Left lung (tissue), 14 donors: Measurements from ENCODE around the gene ARX. TPM values are rescaled to one million over a fixed set of nuclear protein-coding genes. Genes with fewer than 3 reads are reported as not detected.

ENCODE experiments used
- ATAC-seq: fragments of 200-7000 bp; cut with Tn5 transposase; one replicate; pipeline ENCODE4 v1.9.1; 2020; ENCODE audit warnings: moderate library complexity
- DNase-seq, 4 donors: peaks; one replicate each; pipeline ENCODE4 v3.0.0-alpha.2; 2013 to 2020
- H3K27ac ChIP-seq, 2 donors: fragments of 200-600 bp; sonication (generic) in 1 of 2; one replicate each; pipeline versions ENCODE4 v1.5.0 to v1.8.0; 2020 to 2021
- H3K27me3 ChIP-seq, 2 donors: fragments of 200-600 bp; sonication (generic) in 1 of 2; one replicate each; pipeline versions ENCODE4 v1.5.0 to v1.8.0; 2020 to 2021
- H3K36me3 ChIP-seq, 2 donors: fragments of 200-600 bp; sonication (generic) in 1 of 2; one replicate each; pipeline versions ENCODE4 v1.5.0 to v1.8.0; 2020 to 2021
- H3K4me1 ChIP-seq, 2 donors: fragments of 200-600 bp; one replicate each; pipeline ENCODE4 v1.8.0; 2021
- H3K4me3 ChIP-seq, 2 donors: fragments of 200-600 bp; sonication (generic) in 1 of 2; one replicate each; pipeline versions ENCODE4 v1.5.0 to v1.8.0; 2020 to 2021; ENCODE audit warnings: mild to moderate bottlenecking in 1 of 2
- H3K9me3 ChIP-seq, 2 donors: fragments of 200-600 bp; sonication (generic) in 1 of 2; one replicate each; pipeline versions ENCODE4 v1.5.0 to v1.8.0; 2020 to 2021
- CTCF ChIP-seq, 2 donors: fragments of 200-600 bp; sonication (generic) in 1 of 2; IDR thresholded peaks; one replicate each; pipeline versions ENCODE4 v1.5.0 to v1.8.0; 2021; ENCODE audit warnings: antibody characterized with exemption in 2 of 2
- intact Hi-C, 2 donors: fragments of 100-400 bp; cut with DNase I; formaldehyde crosslinking; loops; one replicate each; pipeline versions ENCODE4 v1.11.2 to v1.14.2; 2022
- long read RNA-seq, 12 donors: library from polyadenylated mRNA in 2 of 12; unstranded in 2 of 12; transcript quantifications; one replicate each; pipeline ENCODE4 v2.0.0 and lab custom pipeline, GENCODE V29; 2019 to 2026
- polyA plus RNA-seq, 6 donors: library from polyadenylated mRNA; unstranded; fragments of 120-200 nt; gene quantifications; one replicate each; pipeline ENCODE4 v1.2.1, GENCODE V29; 2013; ENCODE audit not compliant: insufficient read length in 6 of 6
- total RNA-seq, 2 donors: library from RNA; stranded (reverse); fragmentation: NEBNext Ultra II Directional; extraction: Animal tissue kit (Norgen Biotek cat#: 25700); gene quantifications; one replicate each; pipeline ENCODE4 v1.2.1, GENCODE V29; 2021
- donor health status: DM: no; HTN: yes; CAD: no.
- donor health status: DM: no; HTN: no; CAD: no.

ARX gene
- total RNA-seq: under 1 TPM in 1 of 2 donors, not detected in 1; 0.26 TPM
- polyA plus RNA-seq: under 1 TPM; 0.07 to 0.41 (median 0.13) TPM
- long read RNA-seq, donor 1: 0 reads
- long read RNA-seq, donor 2: 0 reads
- long read RNA-seq, donor 3: 0 reads
- long read RNA-seq, donor 4: 0 reads
- long read RNA-seq, donor 5: 0 reads
- long read RNA-seq, donor 6: 0 reads
- long read RNA-seq, donor 7: 0 reads
- long read RNA-seq, donor 8: 0 reads
- long read RNA-seq, donor 9: 0 reads
- long read RNA-seq, donor 10, partial matches to known transcripts: 1 of 1 reads
- long read RNA-seq, donor 10, other reads (novel, unspliced or antisense): 0 of 1 reads
- long read RNA-seq, donor 11, partial matches to known transcripts: 0 of 1 reads
- long read RNA-seq, donor 11, other reads (novel, unspliced or antisense): 0 of 1 reads
- long read RNA-seq, donor 12: 0 reads

- TF ChIP-seq CTCF (IDR thresholded peaks at IDR 0.05): no peak
- no peaks in the 10 kb centered on the region for H3K9me3 ChIP-seq
- H3K27ac ChIP-seq: no peak within 1 kb of the TSS
- DNase-seq (peak in 2 of 4 donors; percentile 48 to 72), ATAC-seq (peak; percentile 86)
- H3K4me1 ChIP-seq: peaks cover 2 to 14% of the 10 kb centered on the region in 2 donors
- H3K4me3 ChIP-seq: no peak within 1 kb of the TSS
- intact Hi-C loops: no loop called here
- no peaks in the 10 kb centered on the region for H3K36me3 ChIP-seq
- peaks cover 95 to 98% of the 10 kb centered on the region in 2 donors for H3K27me3 ChIP-seq
Measured at GRCh38 chrX:25015486-25016360, at the start of gene ARX. Gene ARX, minus strand, starts transcription at chrX:25015965. Its CDS starts 228 bp downstream, at chrX:25015737.

- DNase-seq: no peak
- H3K9me3 ChIP-seq: no peaks in the 10 kb centered on the region
- no peaks in the 10 kb centered on the region for H3K27me3 ChIP-seq
- H3K4me3 ChIP-seq: no peak overlapping the region
- H3K4me1 ChIP-seq: no peaks in the 10 kb centered on the region
- ATAC-seq: no peak
- no peak for TF ChIP-seq CTCF (IDR thresholded peaks at IDR 0.05)
- intact Hi-C loops: no loop called here
- no peak overlapping the region for H3K27ac ChIP-seq
- no peaks in the 10 kb centered on the region for H3K36me3 ChIP-seq
Measured at GRCh38 chrX:25059273-25059672, 43.5 kb upstream of the ARX start.

GRCh38 chrX:25052798-25053534, 37.2 kb upstream of the ARX start:
- intact Hi-C loops: no loop called here
- Histone ChIP-seq H3K27me3 (peaks cover 0 to 5% of the 10 kb centered on the region in 2 donors), H3K36me3 (no peaks in the 10 kb centered on the region), H3K4me3 (no peak overlapping the region), H3K4me1 (no peaks in the 10 kb centered on the region), H3K9me3 (no peaks in the 10 kb centered on the region), H3K27ac (no peak overlapping the region)
- TF ChIP-seq CTCF (IDR thresholded peaks at IDR 0.05): no peak
- ATAC-seq (no peak), DNase-seq (no peak)

GRCh38 chrX:25049971-25050370, 34.2 kb upstream of the ARX start:
- no peaks in the 10 kb centered on the region for H3K4me1 ChIP-seq
- no peaks in the 10 kb centered on the region for H3K9me3 ChIP-seq
- no peak for DNase-seq
- H3K4me3 ChIP-seq: no peak overlapping the region
- H3K27ac ChIP-seq: no peak overlapping the region
- TF ChIP-seq CTCF (IDR thresholded peaks at IDR 0.05): no peak
- intact Hi-C loops: no loop called here
- no peaks in the 10 kb centered on the region for H3K36me3 ChIP-seq
- no peak for ATAC-seq
- H3K27me3 ChIP-seq: peaks cover 0 to 5% of the 10 kb centered on the region in 2 donors
